Measurements from ENCODE around the gene CST8. TPM values are rescaled to one million over a fixed set of nuclear protein-coding genes. Genes with fewer than 3 reads are reported as not detected.

The CST8 gene
- total and polyA plus RNA-seq, 10 donors, result not detected

- no peak overlapping the region for H3K4me3 ChIP-seq
- H3K4me1 ChIP-seq, result peaks cover 0 to 8% (median 0%) of the 10 kb centered on the region in 6 donors
- no peaks in the 10 kb centered on the region for H3K9me3 ChIP-seq
- no peaks in the 10 kb centered on the region for H3K36me3 ChIP-seq
- no peak overlapping the region for H3K27ac ChIP-seq
- H3K27me3 ChIP-seq (replicated peaks in 1 of 7), result peaks cover 0 to 8% (median 0%) of the 10 kb centered on the region in 7 donors
- TF ChIP-seq POLR2AphosphoS5 (IDR thresholded peaks at IDR 0.05) (no peak), POLR2A (IDR thresholded peaks at IDR 0.05) (no peak)
- TF ChIP-seq, protein P1, sequence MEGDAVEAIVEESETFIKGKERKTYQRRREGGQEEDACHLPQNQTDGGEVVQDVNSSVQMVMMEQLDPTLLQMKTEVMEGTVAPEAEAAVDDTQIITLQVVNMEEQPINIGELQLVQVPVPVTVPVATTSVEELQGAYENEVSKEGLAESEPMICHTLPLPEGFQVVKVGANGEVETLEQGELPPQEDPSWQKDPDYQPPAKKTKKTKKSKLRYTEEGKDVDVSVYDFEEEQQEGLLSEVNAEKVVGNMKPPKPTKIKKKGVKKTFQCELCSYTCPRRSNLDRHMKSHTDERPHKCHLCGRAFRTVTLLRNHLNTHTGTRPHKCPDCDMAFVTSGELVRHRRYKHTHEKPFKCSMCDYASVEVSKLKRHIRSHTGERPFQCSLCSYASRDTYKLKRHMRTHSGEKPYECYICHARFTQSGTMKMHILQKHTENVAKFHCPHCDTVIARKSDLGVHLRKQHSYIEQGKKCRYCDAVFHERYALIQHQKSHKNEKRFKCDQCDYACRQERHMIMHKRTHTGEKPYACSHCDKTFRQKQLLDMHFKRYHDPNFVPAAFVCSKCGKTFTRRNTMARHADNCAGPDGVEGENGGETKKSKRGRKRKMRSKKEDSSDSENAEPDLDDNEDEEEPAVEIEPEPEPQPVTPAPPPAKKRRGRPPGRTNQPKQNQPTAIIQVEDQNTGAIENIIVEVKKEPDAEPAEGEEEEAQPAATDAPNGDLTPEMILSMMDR (IDR thresholded peaks at IDR 0.05 in 8 of 11, conservative IDR thresholded peaks at IDR 0.05 in 3 of 11), result no peak
- no peak for DNase-seq
- intact Hi-C loops (cut with DNase I; ENCODE audit: low total_unique reads), result no loop called here
- 89 to 97% (median 92%) methylated on average over 6 of the region's 6 CpGs for WGBS, 5 donors
Observed at GRCh38 chr20:23544133-23544532, 53.2 kb downstream of the CST8 start.

Small RNAs within 50 kb of the gene (small RNA-seq; reads per million reads assigned to genes)
- 0 reads per million in 4 donors for gene RF00019

Other genes with a start within 250 kb of the CST8 start
- gene NXT1, start 140.3 kb upstream of the CST8 start, total RNA-seq, result 10 to 100 TPM; 14.6 to 35.8 (median 22.6) TPM
- 10 to 100 TPM; 19.7 to 37.4 (median 33.5) TPM for gene NXT1, start 140.3 kb upstream of the CST8 start, polyA plus RNA-seq
- 10 to 100 TPM; 10.5 to 17.0 (median 12.0) TPM for gene GZF1, start 128.9 kb upstream of the CST8 start, total RNA-seq
- gene GZF1, start 128.9 kb upstream of the CST8 start, polyA plus RNA-seq, result 1 to 10 TPM; 3.3 to 5.6 (median 3.8) TPM
- gene NAPB, start 69.6 kb upstream of the CST8 start, total RNA-seq, result 10 to 100 TPM; 11.3 to 31.9 (median 16.2) TPM
- gene NAPB, start 69.6 kb upstream of the CST8 start, polyA plus RNA-seq, result 1 to 10 TPM; 3.4 to 6.9 (median 4.5) TPM
- not detected for gene CSTL1, start 51.4 kb upstream of the CST8 start, total RNA-seq
- not detected for gene CSTL1, start 51.4 kb upstream of the CST8 start, polyA plus RNA-seq
- gene CST11, start 38.2 kb upstream of the CST8 start, total RNA-seq, result not detected
- not detected for gene CST11, start 38.2 kb upstream of the CST8 start, polyA plus RNA-seq
- not detected for gene CST9L, start 77.4 kb downstream of the CST8 start, total RNA-seq
- gene CST9L, start 77.4 kb downstream of the CST8 start, polyA plus RNA-seq, result not detected
- gene CST9, start 114.8 kb downstream of the CST8 start, total RNA-seq, result not detected
- not detected for gene CST9, start 114.8 kb downstream of the CST8 start, polyA plus RNA-seq
- gene CST3, start 146.8 kb downstream of the CST8 start, total RNA-seq, result 1,000 to 10,000 TPM in 3 of 7 donors, 100 to 1,000 TPM in 4; 501 to 1,082 (median 830) TPM
- gene CST3, start 146.8 kb downstream of the CST8 start, polyA plus RNA-seq, result 100 to 1,000 TPM; 199 to 272 (median 267) TPM
- not detected for gene CST4, start 197.9 kb downstream of the CST8 start, total RNA-seq
- not detected for gene CST4, start 197.9 kb downstream of the CST8 start, polyA plus RNA-seq

All from spleen (tissue), 11 donors.